Measurements from ENCODE around the gene FAM237B. TPM values are rescaled to one million over a fixed set of nuclear protein-coding genes. Genes with fewer than 3 reads are reported as not detected.

FAM237B gene
- not detected in 2 replicates for total RNA-seq (2016; rRNA removed; fragmentation: Illumina TruSeq; extraction: Trizol)
- not detected in 2 replicates for total RNA-seq (2016; cell fraction: cytosol; rRNA removed; fragmentation: Illumina TruSeq; extraction: Trizol; ENCODE audit: low read depth)
- not detected in 2 replicates for total RNA-seq (2016; cell fraction: insoluble cytoplasmic fraction; rRNA removed; fragmentation: Illumina TruSeq; extraction: Trizol)
- total RNA-seq (2016; cell fraction: membrane; rRNA removed; fragmentation: Illumina TruSeq; extraction: Trizol) = not detected in 2 replicates
- not detected in 2 replicates for total RNA-seq (2016; cell fraction: nucleus; rRNA removed; fragmentation: Illumina TruSeq; extraction: Trizol)
- polyA plus RNA-seq (2011; rRNA removed) = not detected in 2 replicates
- polyA plus RNA-seq (2011; cell fraction: cytosol; rRNA removed) = not detected in 2 replicates
- polyA plus RNA-seq (2011; cell fraction: nucleus; rRNA removed) = not detected in 2 replicates
- polyA plus RNA-seq (2012) = not detected in 2 replicates
- polyA plus RNA-seq (2016; cell fraction: cytosol; fragmentation: Illumina TruSeq; extraction: Trizol; ENCODE audit: low read depth) = not detected in 2 replicates
- not detected in 2 replicates for polyA plus RNA-seq (2016; cell fraction: insoluble cytoplasmic fraction; fragmentation: Illumina TruSeq; extraction: Trizol; ENCODE audit: low read depth)
- polyA plus RNA-seq (2016; cell fraction: membrane; fragmentation: Illumina TruSeq; extraction: Trizol; ENCODE audit: low read depth) = not detected in 2 replicates
- polyA plus RNA-seq (2016; cell fraction: nucleus; fragmentation: Illumina TruSeq; extraction: Trizol; ENCODE audit: insufficient read depth, low read depth) = not detected in 2 replicates
- not detected in 2 replicates for polyA minus RNA-seq (2011; rRNA and poly(A)+ RNA removed; ENCODE audit: low replicate concordance)
- not detected in 2 replicates for polyA minus RNA-seq (2011; cell fraction: cytosol; rRNA and poly(A)+ RNA removed)
- not detected in 2 replicates for polyA minus RNA-seq (2011; cell fraction: nucleus; rRNA and poly(A)+ RNA removed)
- Bru-seq, nascent RNA = not detected
- BruChase-seq, experiment 1, labeled RNA remaining after a 6-hour chase = not detected
- not detected for BruChase-seq, experiment 2, labeled RNA remaining after a 2-hour chase
- long read RNA-seq, experiment 1 = 0 reads
- long read RNA-seq, experiment 2 = 0 reads

DNA sequence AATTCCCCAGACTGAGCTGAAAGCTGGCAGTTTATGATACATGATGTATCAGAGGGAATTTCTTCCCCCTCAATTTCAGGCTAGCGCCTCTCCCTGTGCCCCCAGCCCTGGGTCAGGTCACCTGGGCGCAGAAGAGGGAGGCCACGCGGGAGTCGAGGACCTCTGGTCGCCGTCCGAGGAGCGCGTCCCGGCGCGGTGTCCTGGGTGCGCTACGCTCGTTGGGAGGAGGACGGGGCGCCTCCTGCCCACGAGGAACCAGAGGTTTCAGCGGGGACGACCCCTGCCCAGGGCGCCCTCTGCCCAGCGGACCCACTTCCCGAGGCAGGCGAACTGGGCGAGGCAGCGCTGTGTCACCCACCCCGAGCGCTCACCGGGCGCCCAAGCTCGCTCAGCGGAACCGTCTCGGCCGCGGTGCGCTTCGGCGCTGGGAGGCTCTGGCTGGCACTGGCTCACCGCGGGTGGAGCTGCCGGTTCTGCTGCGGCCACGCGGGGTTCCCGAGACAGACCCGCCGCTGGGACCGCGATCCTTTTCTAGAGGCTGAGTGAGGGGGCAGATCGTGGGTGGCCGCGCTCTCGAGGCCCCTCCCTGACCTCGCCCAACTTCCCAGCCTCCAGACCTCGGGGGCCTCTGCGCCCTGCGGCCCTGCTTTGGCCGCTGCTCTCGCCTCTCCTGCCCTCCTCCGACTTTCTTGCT, at the start of gene FAM237B:
FAM237B (minus strand) TSS at position 504 of the 694 bp plus-strand sequence. CDS start 1,556 bp downstream, outside the sequence.
- no peaks in the 10 kb centered on the region for H3K79me2 ChIP-seq (ENCODE audit: insufficient read depth, low read length)
- no peaks in the 10 kb centered on the region for H3K4me1 ChIP-seq (ENCODE audit: insufficient read depth, low read length)
- H2AFZ ChIP-seq (ENCODE audit: low read length) = no peak within 1 kb of the TSS
- peak within 1 kb of the TSS; percentile 36 to 65 (median 50); a peak in 4 of 6 replicates for H3K4me3 ChIP-seq (replicated peaks in 1 of 3; ENCODE audit: insufficient read depth in 1 of 3, low read depth in 2 of 3, low read length in 3 of 3)
- ATAC-seq (peak; percentile 97), DNase-seq (ENCODE audit: low spot score) (no peak), FAIRE-seq (no peak)
- H3K9me3 ChIP-seq (ENCODE audit: low read length) = no peaks in the 10 kb centered on the region
- no peak within 1 kb of the TSS for H3K9ac ChIP-seq (ENCODE audit: insufficient read depth, low read depth, low read length)
- no peaks in the 10 kb centered on the region for H3K36me3 ChIP-seq (replicated peaks in 1 of 2; ENCODE audit: control insufficient read depth in 1 of 2, insufficient read depth in 2 of 2, low read length in 2 of 2)
- 3% methylated on average over 12 of the region's 62 CpGs for WGBS (ENCODE audit: low lambda C conversion rate)
- CTCF ChIA-PET (ENCODE audit: low intra/inter-chr PET ratio, low total read pairs) = no interaction called here
- H3K4me2 ChIP-seq (ENCODE audit: low read depth, low read length) = peak within 1 kb of the TSS; percentile 73
- in situ Hi-C loops (cut with HindIII; ENCODE audit: extremely low pct_ligation_motif_present, low pct_unique_long_range_greater_than_20kb) = no loop called here
- H3K27ac ChIP-seq (ENCODE audit: extremely low read length, insufficient read depth, low read length) = no peak within 1 kb of the TSS
- H3K27me3 ChIP-seq (ENCODE audit: control insufficient read depth in 1 of 2, insufficient read depth in 2 of 2, low read length in 2 of 2) = peaks cover 0 to 32% of the 10 kb centered on the region in 2 experiments; a peak in 3 of 5 replicates
- no peaks in the 10 kb centered on the region for H4K20me1 ChIP-seq (ENCODE audit: insufficient read depth, low read length)
- POLR2A ChIA-PET = no interaction called here
- no TSS peak for BruUV-seq (replicated peaks)
- intact Hi-C loops (cut with micrococcal nuclease; ENCODE audit: unreplicated experiment) = no loop called here
- TF ChIP-seq MTA1 (CRISPR knock-in tag; IDR thresholded peaks at IDR 0.05; ENCODE audit: borderline replicate concordance) (peak; percentile 69; the same call in 1 of the 2 replicates), ZNF777 (CRISPR knock-in tag; IDR thresholded peaks at IDR 0.05) (peak; percentile 67), RNF2 (conservative IDR thresholded peaks at IDR 0.05; ENCODE audit: low read depth) (0 out of 2 replicates have a peak, but pooled peaks have one; percentile 20), HDAC2 (CRISPR knock-in tag; IDR thresholded peaks at IDR 0.05) (0 out of 2 replicates have a peak, but pooled peaks have one; percentile 10), KMT2A (CRISPR knock-in tag; IDR thresholded peaks at IDR 0.05) (0 out of 2 replicates have a peak, but pooled peaks have one; percentile 28), ZNF256 (CRISPR knock-in tag; conservative IDR thresholded peaks at IDR 0.05) (no peak), NCOA5 (CRISPR knock-in tag; IDR thresholded peaks at IDR 0.05) (no peak), ZNF687 (CRISPR knock-in tag; IDR thresholded peaks at IDR 0.05) (peak; percentile 43), ZNF589 (CRISPR knock-in tag; conservative IDR thresholded peaks at IDR 0.05) (no peak), HNRNPLL (IDR thresholded peaks at IDR 0.05; ENCODE audit: low read depth, low read length, poor library complexity, severe bottlenecking) (peak; percentile 23)
- TF ChIP-seq, protein P1, sequence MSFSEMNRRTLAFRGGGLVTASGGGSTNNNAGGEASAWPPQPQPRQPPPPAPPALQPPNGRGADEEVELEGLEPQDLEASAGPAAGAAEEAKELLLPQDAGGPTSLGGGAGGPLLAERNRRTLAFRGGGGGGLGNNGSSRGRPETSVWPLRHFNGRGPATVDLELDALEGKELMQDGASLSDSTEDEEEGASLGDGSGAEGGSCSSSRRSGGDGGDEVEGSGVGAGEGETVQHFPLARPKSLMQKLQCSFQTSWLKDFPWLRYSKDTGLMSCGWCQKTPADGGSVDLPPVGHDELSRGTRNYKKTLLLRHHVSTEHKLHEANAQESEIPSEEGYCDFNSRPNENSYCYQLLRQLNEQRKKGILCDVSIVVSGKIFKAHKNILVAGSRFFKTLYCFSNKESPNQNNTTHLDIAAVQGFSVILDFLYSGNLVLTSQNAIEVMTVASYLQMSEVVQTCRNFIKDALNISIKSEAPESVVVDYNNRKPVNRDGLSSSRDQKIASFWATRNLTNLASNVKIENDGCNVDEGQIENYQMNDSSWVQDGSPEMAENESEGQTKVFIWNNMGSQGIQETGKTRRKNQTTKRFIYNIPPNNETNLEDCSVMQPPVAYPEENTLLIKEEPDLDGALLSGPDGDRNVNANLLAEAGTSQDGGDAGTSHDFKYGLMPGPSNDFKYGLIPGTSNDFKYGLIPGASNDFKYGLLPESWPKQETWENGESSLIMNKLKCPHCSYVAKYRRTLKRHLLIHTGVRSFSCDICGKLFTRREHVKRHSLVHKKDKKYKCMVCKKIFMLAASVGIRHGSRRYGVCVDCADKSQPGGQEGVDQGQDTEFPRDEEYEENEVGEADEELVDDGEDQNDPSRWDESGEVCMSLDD (CRISPR knock-in tag; IDR thresholded peaks at IDR 0.05; ENCODE audit: borderline replicate concordance) = no peak
- TF ChIP-seq, protein P2, sequence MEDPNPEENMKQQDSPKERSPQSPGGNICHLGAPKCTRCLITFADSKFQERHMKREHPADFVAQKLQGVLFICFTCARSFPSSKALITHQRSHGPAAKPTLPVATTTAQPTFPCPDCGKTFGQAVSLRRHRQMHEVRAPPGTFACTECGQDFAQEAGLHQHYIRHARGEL (CRISPR knock-in tag; IDR thresholded peaks at IDR 0.05) = no peak
